ENCODE results near the gene OPCML. TPM values are rescaled to one million over a fixed set of nuclear protein-coding genes. Genes with fewer than 3 reads are reported as not detected.

The OPCML gene
- polyA plus RNA-seq, 3 donors: not detected

GRCh38 chr11:132920451-132921096, 611.7 kb downstream of the OPCML start:
- H3K4me1 ChIP-seq (ENCODE audit: control insufficient read depth in 1 of 2, insufficient read depth in 2 of 2, low read length in 2 of 2): no peaks in the 10 kb centered on the region
- Mint-ChIP-seq H3K4me3 (no peak overlapping the region), H3K27me3 (ENCODE audit: low read depth in 3 of 3) (peaks cover 0 to 1% (median 0%) of the 10 kb centered on the region in 3 donors), H3K36me3 (no peaks in the 10 kb centered on the region), H3K9me3 (peaks cover 0 to 3% (median 1%) of the 10 kb centered on the region in 7 donors), H3K27ac (no peak overlapping the region), H3K4me1 (no peaks in the 10 kb centered on the region)
- TF ChIP-seq CTCF (IDR thresholded peaks at IDR 0.05): no peak
- no peak overlapping the region for H3K4me3 ChIP-seq (replicated peaks in 1 of 3; ENCODE audit: low read depth in 2 of 3, low read length in 3 of 3)
- no peaks in the 10 kb centered on the region for H4K20me1 ChIP-seq (ENCODE audit: insufficient read depth, low read length)
- no peaks in the 10 kb centered on the region for H3K9me3 ChIP-seq (replicated peaks in 1 of 2; ENCODE audit: control insufficient read depth in 1 of 2, insufficient read depth in 1 of 2, low read length in 2 of 2)
- no peak overlapping the region for H3K9ac ChIP-seq (ENCODE audit: insufficient read depth, low read length, poor library complexity, severe bottlenecking)
- intact Hi-C loops (cut with micrococcal nuclease): no loop called here
- no peak for DNase-seq
- no peaks in the 10 kb centered on the region for H3K36me3 ChIP-seq (replicated peaks in 1 of 2; ENCODE audit: control insufficient read depth in 1 of 2, insufficient read depth in 2 of 2, low read length in 2 of 2)
- no peak overlapping the region for H3K4me2 ChIP-seq (replicated peaks; ENCODE audit: extremely low read depth, low read length, poor library complexity, severe bottlenecking)
- WGBS (ENCODE audit: insufficient coverage): 77% methylated on average over 10 of the region's 20 CpGs
- no peaks in the 10 kb centered on the region for H3K27me3 ChIP-seq (ENCODE audit: control insufficient read depth in 2 of 2, insufficient read depth in 2 of 2, low read length in 2 of 2)
- H3K27ac ChIP-seq (ENCODE audit: low read depth in 1 of 2, low read length in 2 of 2): no peak overlapping the region
- no peaks in the 10 kb centered on the region for H3K79me2 ChIP-seq (ENCODE audit: insufficient read depth, low read length)
- H2AFZ ChIP-seq (ENCODE audit: insufficient read depth, low read depth, low read length, poor library complexity, severe bottlenecking): no peak overlapping the region

GRCh38 chr11:132914600-132914999, 617.7 kb downstream of the OPCML start:
- no peak overlapping the region for H3K27ac Mint-ChIP-seq
- Histone ChIP-seq H3K27ac (ENCODE audit: low read depth in 1 of 2, low read length in 2 of 2) (no peak overlapping the region), H3K9me3 (replicated peaks in 1 of 2; ENCODE audit: control insufficient read depth in 1 of 2, insufficient read depth in 1 of 2, low read length in 2 of 2) (peaks cover 0 to 5% of the 10 kb centered on the region in 2 donors), H3K79me2 (ENCODE audit: insufficient read depth, low read length) (no peaks in the 10 kb centered on the region), H3K36me3 (replicated peaks in 1 of 2; ENCODE audit: control insufficient read depth in 1 of 2, insufficient read depth in 2 of 2, low read length in 2 of 2) (no peaks in the 10 kb centered on the region), H3K4me3 (replicated peaks in 1 of 3; ENCODE audit: low read depth in 2 of 3, low read length in 3 of 3) (no peak overlapping the region), H3K27me3 (ENCODE audit: control insufficient read depth in 2 of 2, insufficient read depth in 2 of 2, low read length in 2 of 2) (no peaks in the 10 kb centered on the region), H3K9ac (ENCODE audit: insufficient read depth, low read length, poor library complexity, severe bottlenecking) (no peak overlapping the region), H3K4me1 (ENCODE audit: control insufficient read depth in 1 of 2, insufficient read depth in 2 of 2, low read length in 2 of 2) (no peaks in the 10 kb centered on the region), H2AFZ (ENCODE audit: insufficient read depth, low read depth, low read length, poor library complexity, severe bottlenecking) (no peak overlapping the region), H3K4me2 (replicated peaks; ENCODE audit: extremely low read depth, low read length, poor library complexity, severe bottlenecking) (no peak overlapping the region), H4K20me1 (ENCODE audit: insufficient read depth, low read length) (no peaks in the 10 kb centered on the region)
- WGBS (ENCODE audit: insufficient coverage): 87% methylated on average over 2 of the region's 5 CpGs
- no peaks in the 10 kb centered on the region for H3K4me1 Mint-ChIP-seq
- no peaks in the 10 kb centered on the region for H3K36me3 Mint-ChIP-seq
- H3K9me3 Mint-ChIP-seq: peaks cover 0 to 3% (median 0%) of the 10 kb centered on the region in 7 donors
- no peak for DNase-seq
- peaks cover 0 to 1% (median 0%) of the 10 kb centered on the region in 3 donors for H3K27me3 Mint-ChIP-seq (ENCODE audit: low read depth in 3 of 3)
- no peak for TF ChIP-seq CTCF (IDR thresholded peaks at IDR 0.05)
- intact Hi-C loops (cut with micrococcal nuclease): no loop called here
- H3K4me3 Mint-ChIP-seq: no peak overlapping the region
